ENCODE measurements around the gene AKIRIN2. TPM values are rescaled to one million over a fixed set of nuclear protein-coding genes. Genes with fewer than 3 reads are reported as not detected.
"Not testable (repeated sequence)": the region's sequence is repeated elsewhere in the genome, so short reads cannot be mapped to it uniquely, and the experiment has no call there.

AKIRIN2 gene
- total and polyA plus RNA-seq, 2 of the 13 experiments (the other 11 are each of a cell fraction or from before 2014, with no cell fraction given) = 15.6 to 23.4 TPM

GRCh38 chr6:87687893-87688292 is 14.1 kb downstream of the AKIRIN2 start:
- H3K27me3 ChIP-seq (ENCODE audit: control insufficient read depth in 1 of 2, insufficient read depth in 2 of 2, low read length in 2 of 2); in situ Hi-C loops (cut with HindIII; ENCODE audit: extremely low pct_ligation_motif_present, low pct_unique_long_range_greater_than_20kb); CTCF ChIA-PET (ENCODE audit: low intra/inter-chr PET ratio, low total read pairs); H2AFZ ChIP-seq (ENCODE audit: low read length); H3K9ac ChIP-seq (ENCODE audit: insufficient read depth, low read depth, low read length); H3K4me3 ChIP-seq (replicated peaks in 1 of 3; ENCODE audit: insufficient read depth in 1 of 3, low read depth in 2 of 3, low read length in 3 of 3); H3K4me2 ChIP-seq (ENCODE audit: low read depth, low read length); FAIRE-seq; intact Hi-C loops (cut with micrococcal nuclease; ENCODE audit: unreplicated experiment); DNase-seq (ENCODE audit: low spot score); H3K27ac ChIP-seq (ENCODE audit: extremely low read length, insufficient read depth, low read length); BruUV-seq (replicated peaks); H3K9me3 ChIP-seq (ENCODE audit: low read length); ATAC-seq: not testable (repeated sequence)
- Histone ChIP-seq H3K36me3 (replicated peaks in 1 of 2; ENCODE audit: control insufficient read depth in 1 of 2, insufficient read depth in 2 of 2, low read length in 2 of 2) (peaks cover 1 to 14% of the 10 kb centered on the region in 2 experiments; a peak in 2 of 5 replicates), H3K79me2 (ENCODE audit: insufficient read depth, low read length) (peaks cover 97% of the 10 kb centered on the region), H3K4me1 (ENCODE audit: insufficient read depth, low read length) (peaks cover 88% of the 10 kb centered on the region), H4K20me1 (ENCODE audit: insufficient read depth, low read length) (peaks cover 45% of the 10 kb centered on the region)
- POLR2A ChIA-PET = interaction anchor here (0.8 kb wide), 1 partner anchor 9 kb away, joined by 4 read pairs; no protein-coding TSS in a partner anchor
- 96% methylated on average over 8 of the region's 9 CpGs for WGBS (ENCODE audit: low lambda C conversion rate)

GRCh38 chr6:87687296-87687695 is 14.7 kb downstream of the AKIRIN2 start:
- TF ChIP-seq CBX5 (CRISPR knock-in tag; IDR thresholded peaks at IDR 0.05; ENCODE audit: borderline replicate concordance) (no peak), SUZ12 (IDR thresholded peaks at IDR 0.05; ENCODE audit: low read depth, low read length) (no peak), NR2F6 (IDR thresholded peaks at IDR 0.05) (no peak), NR2F6 (CRISPR knock-in tag; IDR thresholded peaks at IDR 0.05) (no peak)
- no peak overlapping the region for H3K27ac ChIP-seq (ENCODE audit: extremely low read length, insufficient read depth, low read length)
- POLR2A ChIA-PET = no interaction called here
- FAIRE-seq (no peak), ATAC-seq (no peak), DNase-seq (ENCODE audit: low spot score) (no peak)
- H2AFZ ChIP-seq (ENCODE audit: low read length) = no peak overlapping the region
- no TSS peak for BruUV-seq (replicated peaks)
- H3K9me3 ChIP-seq (ENCODE audit: low read length) = no peaks in the 10 kb centered on the region
- H3K4me2 ChIP-seq (ENCODE audit: low read depth, low read length) = no peak overlapping the region
- H3K9ac ChIP-seq (ENCODE audit: insufficient read depth, low read depth, low read length) = no peak overlapping the region
- H3K36me3 ChIP-seq (replicated peaks in 1 of 2; ENCODE audit: control insufficient read depth in 1 of 2, insufficient read depth in 2 of 2, low read length in 2 of 2) = peaks cover 1 to 13% of the 10 kb centered on the region in 2 experiments; a peak in 2 of 5 replicates
- peaks cover 97% of the 10 kb centered on the region for H3K79me2 ChIP-seq (ENCODE audit: insufficient read depth, low read length)
- no peaks in the 10 kb centered on the region for H3K27me3 ChIP-seq (ENCODE audit: control insufficient read depth in 1 of 2, insufficient read depth in 2 of 2, low read length in 2 of 2)
- peaks cover 88% of the 10 kb centered on the region for H3K4me1 ChIP-seq (ENCODE audit: insufficient read depth, low read length)
- intact Hi-C loops (cut with micrococcal nuclease; ENCODE audit: unreplicated experiment) = no loop called here
- WGBS (ENCODE audit: low lambda C conversion rate) = 88% methylated on average over 3 of the region's 3 CpGs
- in situ Hi-C loops (cut with HindIII; ENCODE audit: extremely low pct_ligation_motif_present, low pct_unique_long_range_greater_than_20kb) = no loop called here
- CTCF ChIA-PET (ENCODE audit: low intra/inter-chr PET ratio, low total read pairs) = no interaction called here
- H3K4me3 ChIP-seq (replicated peaks in 1 of 3; ENCODE audit: insufficient read depth in 1 of 3, low read depth in 2 of 3, low read length in 3 of 3) = no peak overlapping the region
- peaks cover 43% of the 10 kb centered on the region for H4K20me1 ChIP-seq (ENCODE audit: insufficient read depth, low read length)
